Measurements from ENCODE around the gene RTP4.

Gene RTP4, protein sequence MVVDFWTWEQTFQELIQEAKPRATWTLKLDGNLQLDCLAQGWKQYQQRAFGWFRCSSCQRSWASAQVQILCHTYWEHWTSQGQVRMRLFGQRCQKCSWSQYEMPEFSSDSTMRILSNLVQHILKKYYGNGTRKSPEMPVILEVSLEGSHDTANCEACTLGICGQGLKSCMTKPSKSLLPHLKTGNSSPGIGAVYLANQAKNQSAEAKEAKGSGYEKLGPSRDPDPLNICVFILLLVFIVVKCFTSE

DNA sequence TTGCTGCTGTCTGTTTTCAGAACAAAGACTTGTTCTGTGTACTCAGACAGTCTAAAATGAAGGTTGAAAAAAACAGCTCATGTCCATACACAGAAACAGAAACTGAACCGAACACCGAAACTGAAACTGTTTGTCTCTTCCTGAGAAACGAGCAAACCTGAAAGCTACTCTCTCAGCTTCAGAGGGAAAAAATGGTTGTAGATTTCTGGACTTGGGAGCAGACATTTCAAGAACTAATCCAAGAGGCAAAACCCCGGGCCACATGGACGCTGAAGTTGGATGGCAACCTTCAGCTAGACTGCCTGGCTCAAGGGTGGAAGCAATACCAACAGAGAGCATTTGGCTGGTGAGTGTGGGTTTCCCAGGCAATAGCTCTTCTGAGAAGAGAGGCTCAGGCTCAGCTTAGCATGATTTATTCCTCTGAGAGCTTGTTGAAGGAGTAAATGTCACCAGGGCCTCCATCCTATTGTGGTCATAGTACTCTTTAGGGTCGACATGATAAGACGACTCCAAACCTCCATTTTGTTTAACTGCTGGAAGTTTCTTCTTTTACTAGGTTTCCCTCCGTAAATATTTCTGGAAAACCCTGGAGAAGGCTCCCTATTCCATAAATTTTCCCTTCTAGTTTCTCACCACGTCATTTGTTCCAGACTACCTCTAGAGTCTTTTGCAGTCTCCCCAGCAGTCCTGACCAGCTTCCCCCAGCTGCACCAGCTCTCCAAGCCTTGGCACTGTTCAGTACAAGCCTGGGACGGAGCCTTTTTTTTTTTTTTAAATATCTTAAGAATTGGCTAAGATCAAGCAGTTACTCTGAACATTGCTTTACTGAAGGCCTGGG, at the start of gene RTP4:
TSS of gene RTP4 (plus strand) at position 135 of the 838 bp plus-strand sequence. CDS start at position 192, 57 bp downstream.
- peak; percentile 57 for FAIRE-seq

DNA sequence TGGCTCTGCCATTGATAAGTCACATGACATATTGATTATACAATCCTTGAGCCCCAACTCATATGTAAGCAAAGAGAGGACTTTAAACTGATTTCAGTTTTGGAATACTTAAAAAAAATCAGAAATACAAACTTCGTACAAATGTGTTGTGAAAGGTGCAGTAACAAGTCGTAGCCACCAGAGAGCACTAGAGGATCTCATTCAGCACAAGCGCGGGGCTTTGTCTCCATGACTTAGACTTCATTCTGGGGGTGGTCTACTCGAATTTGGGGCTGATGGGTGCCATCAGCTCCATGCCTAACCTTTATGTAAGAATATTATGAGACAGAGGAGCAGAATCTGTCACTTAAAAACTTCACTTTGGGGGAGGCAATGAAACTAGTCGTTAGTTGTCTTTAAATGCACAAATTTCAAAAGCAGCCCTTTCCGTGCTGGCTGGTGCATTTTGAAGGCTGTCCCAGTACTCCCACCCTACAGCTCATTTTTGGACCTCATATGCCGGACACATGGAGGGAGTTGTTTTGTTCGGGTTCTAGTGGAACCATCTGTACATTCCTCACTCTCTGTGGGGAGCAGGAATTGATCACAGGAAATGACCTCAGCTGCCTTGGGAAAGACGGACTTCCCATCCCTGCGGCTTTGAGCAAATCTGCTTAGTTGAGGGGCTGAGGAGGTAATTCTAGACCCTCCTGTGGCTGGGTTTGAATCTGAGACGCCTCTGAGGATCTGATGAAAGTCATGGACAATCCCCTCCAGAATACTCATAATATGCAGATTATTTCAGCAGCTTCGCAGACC, 49.2 kb upstream of the RTP4 start:
- DNase-seq (ENCODE audit: insufficient read length, low spot score) (peak; percentile 53), FAIRE-seq (peak; percentile 87)

More for the DNA sequence above, at the start of gene RTP4:
- TF ChIP-seq POLR2A (IDR thresholded peaks at IDR 0.05; ENCODE audit: low read depth, low read length): no peak
- DNase-seq (ENCODE audit: insufficient read length, low spot score): no peak

DNA sequence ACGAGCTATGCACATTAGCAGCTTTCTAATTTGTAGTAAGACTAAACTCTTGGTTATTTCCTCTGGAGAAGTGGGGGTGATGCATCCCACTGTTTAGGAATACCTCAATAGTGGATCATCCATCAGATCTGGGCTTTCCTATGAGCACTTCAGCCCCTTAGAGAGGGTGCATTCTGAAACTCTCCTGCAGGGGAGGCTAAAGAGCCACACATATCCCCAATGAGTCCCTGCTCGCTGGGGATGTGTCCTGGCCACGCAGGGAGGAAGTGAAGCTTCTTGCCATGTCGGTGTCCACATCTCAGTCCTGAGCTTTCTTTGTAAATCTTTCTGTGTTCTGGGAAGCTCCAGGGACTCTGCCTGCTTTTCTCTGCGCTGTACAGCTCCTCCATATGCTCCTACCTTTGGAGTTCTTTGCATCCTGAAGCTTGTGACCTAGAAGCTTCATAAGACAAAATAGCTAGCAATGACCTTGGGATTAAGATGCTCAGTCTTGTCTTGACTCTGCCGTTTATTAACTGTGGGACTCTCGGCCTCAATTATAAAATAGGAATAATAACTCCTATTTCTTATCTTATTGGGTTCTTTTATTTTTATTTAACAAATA, 48.4 kb upstream of the RTP4 start:
- TF ChIP-seq POLR2A (IDR thresholded peaks at IDR 0.05; ENCODE audit: low read depth, low read length): no peak
- peak; percentile 91 for FAIRE-seq
- peak; percentile 70 for DNase-seq (ENCODE audit: insufficient read length, low spot score)

More for the DNA sequence above, 49.2 kb upstream of the RTP4 start:
- no peak for TF ChIP-seq POLR2A (IDR thresholded peaks at IDR 0.05; ENCODE audit: low read depth, low read length)

DNA sequence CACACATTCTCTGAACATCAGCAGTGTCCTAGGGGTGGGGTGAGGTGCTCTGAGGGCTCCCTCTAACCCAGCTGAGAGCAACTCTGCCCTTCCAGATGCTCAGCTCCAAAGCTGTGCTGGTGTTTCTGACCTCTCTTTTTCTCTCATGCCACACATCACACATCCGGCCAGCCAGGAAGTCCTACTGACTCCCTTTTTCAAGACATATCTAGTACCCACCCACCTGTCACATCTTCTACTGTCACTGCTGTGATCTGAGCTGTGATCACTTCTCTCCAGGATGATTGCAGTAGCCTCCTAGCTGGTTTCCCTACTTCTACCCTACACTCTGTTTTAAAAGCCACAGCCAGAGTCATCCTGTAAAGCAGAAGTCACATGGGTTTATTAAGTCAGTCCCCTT, 46.4 kb upstream of the RTP4 start:
- no peak for DNase-seq (ENCODE audit: insufficient read length, low spot score)
- no peak for FAIRE-seq
- TF ChIP-seq POLR2A (IDR thresholded peaks at IDR 0.05; ENCODE audit: low read depth, low read length): no peak

DNA sequence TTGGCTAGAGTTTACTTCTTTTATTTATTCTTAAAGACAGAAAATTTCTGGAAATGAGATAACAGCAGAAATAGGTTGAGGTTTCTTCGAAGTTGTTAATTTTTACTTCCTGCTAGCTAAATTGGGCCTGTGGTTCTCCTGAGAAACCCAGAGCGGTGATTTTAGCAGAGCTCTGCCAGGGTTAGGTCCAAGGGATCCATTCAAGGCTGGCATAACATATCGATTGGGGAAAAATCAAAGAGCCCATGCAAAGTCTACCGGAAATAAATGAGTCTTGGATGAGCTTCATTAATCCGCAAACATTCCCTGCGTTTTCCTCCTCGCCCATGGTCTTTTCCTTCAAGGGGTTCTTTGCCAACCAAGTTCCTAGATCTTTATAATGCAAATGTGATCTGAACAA, 45.9 kb upstream of the RTP4 start:
- no peak for TF ChIP-seq POLR2A (IDR thresholded peaks at IDR 0.05; ENCODE audit: low read depth, low read length)
- DNase-seq (ENCODE audit: insufficient read length, low spot score) (no peak), FAIRE-seq (no peak)

DNA sequence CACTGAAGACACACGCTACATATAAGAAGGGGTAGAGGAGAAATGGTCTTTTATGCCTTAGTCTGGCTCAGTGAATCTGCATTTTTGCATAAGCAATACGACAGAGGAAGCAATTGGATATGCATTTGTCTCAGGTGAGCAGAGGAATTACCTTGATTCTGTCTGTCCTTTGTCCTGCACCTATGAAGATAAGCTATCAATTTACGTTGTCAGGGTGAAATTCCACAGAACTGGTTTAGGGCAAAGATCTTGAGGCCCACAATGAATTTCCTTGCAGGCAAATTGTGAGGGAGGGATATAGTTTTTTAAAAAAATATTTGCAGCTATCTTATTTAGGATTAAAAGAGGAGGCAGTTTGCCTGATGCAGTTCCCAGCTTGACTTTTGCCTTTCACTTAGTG, 45.1 kb upstream of the RTP4 start:
- no peak for DNase-seq (ENCODE audit: insufficient read length, low spot score)
- no peak for FAIRE-seq
- TF ChIP-seq POLR2A (IDR thresholded peaks at IDR 0.05; ENCODE audit: low read depth, low read length): no peak

DNA sequence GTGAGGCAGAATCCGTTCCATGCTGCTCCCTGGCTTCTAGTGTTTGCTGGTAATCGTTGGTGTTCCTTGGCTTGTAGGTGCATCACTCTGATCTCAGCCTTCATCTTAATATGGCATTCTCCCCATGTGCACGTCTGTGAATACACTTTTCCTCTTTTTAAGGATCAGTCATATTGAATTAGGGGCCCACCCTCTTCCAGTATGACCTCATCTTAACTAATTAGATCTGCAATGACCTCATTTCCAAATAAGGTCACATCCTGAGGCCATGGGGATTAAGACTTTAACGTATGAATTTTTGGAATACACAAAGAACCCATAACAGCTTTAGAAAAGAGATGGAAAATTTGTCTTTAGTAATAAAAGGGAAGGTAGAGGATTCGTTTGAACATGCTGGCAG, 42.6 kb upstream of the RTP4 start:
- DNase-seq (ENCODE audit: insufficient read length, low spot score) (no peak), FAIRE-seq (no peak)
- no peak for TF ChIP-seq POLR2A (IDR thresholded peaks at IDR 0.05; ENCODE audit: low read depth, low read length)

DNA sequence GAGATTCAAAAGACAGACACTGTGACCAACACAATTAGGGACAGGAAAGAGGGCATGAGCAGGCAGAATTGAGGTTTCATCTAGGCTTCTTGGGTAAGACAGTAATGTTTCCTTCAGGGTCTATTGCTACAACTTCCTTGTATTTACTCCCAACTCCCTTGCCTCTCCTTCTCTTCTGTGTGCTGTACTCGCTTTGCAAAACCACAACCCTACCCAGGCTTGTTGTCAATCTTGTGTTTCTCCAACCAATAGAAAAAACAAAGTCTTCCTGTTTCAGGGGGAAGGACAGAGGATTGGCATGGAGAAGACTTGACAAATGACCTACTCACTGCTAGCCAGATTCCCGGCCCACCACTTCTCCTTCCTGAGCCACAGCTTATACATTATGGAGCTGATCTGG, 40.3 kb upstream of the RTP4 start:
- DNase-seq (ENCODE audit: insufficient read length, low spot score) (no peak), FAIRE-seq (no peak)
- no peak for TF ChIP-seq POLR2A (IDR thresholded peaks at IDR 0.05; ENCODE audit: low read depth, low read length)

DNA sequence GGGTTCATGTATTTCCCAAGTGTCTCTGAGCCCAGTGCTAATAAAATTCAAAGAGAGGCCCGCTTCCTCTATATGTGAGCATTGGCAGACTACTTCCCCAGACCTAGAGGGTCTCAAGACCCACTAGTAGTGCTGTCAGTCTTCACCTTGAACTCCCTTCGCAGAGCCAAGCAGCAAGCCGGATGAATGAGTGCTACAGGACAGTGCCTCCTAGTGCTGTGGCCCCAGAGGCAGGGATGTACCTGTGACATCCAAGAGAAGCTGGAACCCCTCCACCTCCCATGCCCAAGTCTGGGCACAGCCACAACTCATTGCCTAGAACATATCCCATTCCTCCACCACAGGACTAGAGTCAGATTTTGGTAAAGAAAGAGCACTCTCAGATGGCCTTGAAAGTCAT, 39.5 kb upstream of the RTP4 start:
- DNase-seq (ENCODE audit: insufficient read length, low spot score) (no peak), FAIRE-seq (no peak)
- TF ChIP-seq POLR2A (IDR thresholded peaks at IDR 0.05; ENCODE audit: low read depth, low read length): no peak

DNA sequence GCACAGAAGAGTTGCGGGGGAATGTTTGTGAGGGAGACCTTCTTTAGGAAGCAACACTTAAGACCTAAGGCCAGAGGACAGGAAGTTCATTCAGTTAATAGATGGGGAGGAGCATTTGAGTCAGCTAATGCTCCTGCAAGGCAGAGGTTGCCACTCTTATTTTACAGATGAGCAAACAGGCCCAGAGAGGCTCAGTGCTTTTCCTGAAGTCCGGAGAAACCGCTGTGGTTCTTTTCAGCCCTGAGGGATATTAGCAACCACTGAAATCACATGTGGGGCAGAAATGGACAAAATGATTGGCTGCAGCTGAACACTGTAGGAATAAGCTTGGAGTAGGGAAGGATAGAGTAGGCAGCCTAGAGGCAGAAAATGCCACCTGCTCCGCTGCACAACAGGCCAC, 33.3 kb upstream of the RTP4 start:
- FAIRE-seq: no peak
- no peak for TF ChIP-seq POLR2A (IDR thresholded peaks at IDR 0.05; ENCODE audit: low read depth, low read length)

DNA sequence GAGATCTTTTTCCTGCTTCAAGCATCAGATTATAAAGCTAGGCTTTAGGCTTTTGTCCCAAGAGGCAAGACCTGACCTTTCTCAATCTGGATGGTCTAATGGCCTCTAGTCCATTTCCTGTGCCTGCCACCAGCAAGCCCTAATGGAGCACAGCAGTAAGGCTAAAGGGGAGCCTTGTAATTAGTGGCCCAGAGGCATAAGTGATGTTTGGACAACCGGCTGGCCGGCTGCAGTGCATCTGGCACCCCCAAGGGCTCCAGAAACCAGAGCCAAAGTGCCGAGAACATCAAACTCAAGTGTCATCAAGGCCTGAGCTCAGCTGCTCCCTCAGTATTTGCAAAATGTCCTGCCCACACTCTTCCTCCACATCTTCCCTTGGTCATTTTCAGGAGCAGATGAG, 31.9 kb upstream of the RTP4 start:
- DNase-seq (ENCODE audit: insufficient read length, low spot score) (no peak), FAIRE-seq (no peak)
- no peak for TF ChIP-seq POLR2A (IDR thresholded peaks at IDR 0.05; ENCODE audit: low read depth, low read length)

More for the DNA sequence above, 33.3 kb upstream of the RTP4 start:
- DNase-seq (ENCODE audit: insufficient read length, low spot score): no peak

DNA sequence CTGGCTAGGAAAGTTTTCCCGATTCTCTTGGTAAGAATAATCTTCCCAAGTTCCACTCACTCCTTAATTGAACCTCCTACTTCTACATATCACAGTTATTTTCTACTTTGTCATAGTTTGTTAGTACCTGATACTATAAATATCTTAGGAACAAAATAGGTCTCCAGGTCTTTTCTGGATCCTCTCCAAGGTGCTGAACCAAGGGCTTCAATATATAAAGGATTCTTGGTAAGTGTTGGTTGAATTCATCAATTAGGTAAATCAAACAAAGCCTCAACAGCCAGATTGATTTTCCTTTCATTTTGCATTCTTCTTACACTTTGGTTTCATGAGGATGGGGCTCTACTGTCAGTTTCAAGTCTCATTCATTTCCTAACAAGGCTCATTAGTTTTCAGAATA, 27.6 kb upstream of the RTP4 start:
- no peak for FAIRE-seq
- no peak for DNase-seq (ENCODE audit: insufficient read length, low spot score)
- no peak for TF ChIP-seq POLR2A (IDR thresholded peaks at IDR 0.05; ENCODE audit: low read depth, low read length)

DNA sequence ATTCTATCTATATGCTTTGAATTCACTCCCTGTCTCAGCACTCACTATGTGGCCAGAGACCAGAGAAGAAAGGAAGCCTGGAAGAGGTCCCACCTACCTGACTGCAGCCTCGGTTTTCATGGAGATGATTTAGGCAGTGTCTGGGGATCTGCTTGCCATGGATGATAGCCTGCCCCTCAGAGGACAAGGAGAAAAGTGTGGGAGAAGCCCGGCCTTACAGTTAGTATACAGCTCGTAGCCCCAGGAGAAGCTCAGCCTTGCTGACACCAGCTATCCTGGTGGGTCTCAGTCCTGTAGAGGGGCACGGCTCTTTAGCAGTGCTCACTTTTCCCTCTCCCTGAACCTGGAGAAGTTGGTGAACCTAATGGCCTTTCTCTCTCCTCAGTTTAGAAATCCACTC, 25.9 kb upstream of the RTP4 start:
- no peak for TF ChIP-seq POLR2A (IDR thresholded peaks at IDR 0.05; ENCODE audit: low read depth, low read length)
- FAIRE-seq: no peak
- DNase-seq (ENCODE audit: insufficient read length, low spot score): no peak

DNA sequence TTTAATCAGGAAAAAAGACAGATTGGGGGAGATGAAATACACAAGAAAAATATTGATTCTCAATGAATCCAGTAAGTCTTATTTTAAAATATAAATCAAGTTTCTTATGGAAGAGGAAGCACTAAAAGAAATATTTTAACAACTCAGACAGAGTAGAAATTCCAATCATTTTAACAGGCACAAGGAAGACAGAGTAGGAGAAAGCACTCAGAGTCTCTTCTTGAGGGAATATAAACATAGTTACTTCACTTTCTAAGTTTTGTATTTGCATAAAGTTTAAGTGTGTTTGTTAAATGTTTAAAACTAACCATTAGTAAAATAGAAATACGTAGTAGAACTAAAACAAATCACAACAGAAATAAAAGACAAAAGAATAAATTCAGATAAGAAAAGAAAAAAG, 24.5 kb upstream of the RTP4 start:
- no peak for DNase-seq (ENCODE audit: insufficient read length, low spot score)
- TF ChIP-seq POLR2A (IDR thresholded peaks at IDR 0.05; ENCODE audit: low read depth, low read length): no peak
- FAIRE-seq: no peak

All from H54 (cell line).